DOHH2 (cell line): ENCODE measurements around the gene ANO6.

ENCODE experiments used
- EZH2phosphoT487 ChIP-seq: fragments of 200-600 bp; sonication (generic); IDR thresholded peaks from 2 replicates; pipeline ENCODE4 v1.6.1; 2017; ENCODE audit warnings: borderline replicate concordance, mild to moderate bottlenecking, antibody characterized with exemption, low read length, moderate library complexity, mixed read lengths
- TF ChIP-seq, protein P1 (sequence below): fragments of 200-600 bp; sonication (generic); IDR thresholded peaks from one replicate; pipeline ENCODE4 v1.5.1; 2014; ENCODE audit warnings: antibody characterized with exemption, mild to moderate bottlenecking, low read depth, low read length; ENCODE audit not compliant: poor library complexity, severe bottlenecking

GRCh38 chr12:45458854-45459807 is 243.2 kb downstream of the ANO6 start:
- TF ChIP-seq, protein P1, sequence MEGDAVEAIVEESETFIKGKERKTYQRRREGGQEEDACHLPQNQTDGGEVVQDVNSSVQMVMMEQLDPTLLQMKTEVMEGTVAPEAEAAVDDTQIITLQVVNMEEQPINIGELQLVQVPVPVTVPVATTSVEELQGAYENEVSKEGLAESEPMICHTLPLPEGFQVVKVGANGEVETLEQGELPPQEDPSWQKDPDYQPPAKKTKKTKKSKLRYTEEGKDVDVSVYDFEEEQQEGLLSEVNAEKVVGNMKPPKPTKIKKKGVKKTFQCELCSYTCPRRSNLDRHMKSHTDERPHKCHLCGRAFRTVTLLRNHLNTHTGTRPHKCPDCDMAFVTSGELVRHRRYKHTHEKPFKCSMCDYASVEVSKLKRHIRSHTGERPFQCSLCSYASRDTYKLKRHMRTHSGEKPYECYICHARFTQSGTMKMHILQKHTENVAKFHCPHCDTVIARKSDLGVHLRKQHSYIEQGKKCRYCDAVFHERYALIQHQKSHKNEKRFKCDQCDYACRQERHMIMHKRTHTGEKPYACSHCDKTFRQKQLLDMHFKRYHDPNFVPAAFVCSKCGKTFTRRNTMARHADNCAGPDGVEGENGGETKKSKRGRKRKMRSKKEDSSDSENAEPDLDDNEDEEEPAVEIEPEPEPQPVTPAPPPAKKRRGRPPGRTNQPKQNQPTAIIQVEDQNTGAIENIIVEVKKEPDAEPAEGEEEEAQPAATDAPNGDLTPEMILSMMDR, result no peak
- no peak for TF ChIP-seq EZH2phosphoT487
